ENCODE data around the gene PMVK. TPM values are rescaled to one million over a fixed set of nuclear protein-coding genes. Genes with fewer than 3 reads are reported as not detected.
A peak's percentile ranks its signal among the peaks of the same experiment; 100 is the strongest.

Gene PMVK
- total RNA-seq, 1 donor = 6.2 TPM

GRCh38 chr1:154951901-154952657 lies 15.6 kb upstream of the PMVK start:
- H4K20me1 ChIP-seq (ENCODE audit: insufficient read depth, low read length) = no peaks in the 10 kb centered on the region
- peaks cover 3% of the 10 kb centered on the region for H3K79me2 ChIP-seq (ENCODE audit: insufficient read depth, low read length)
- TF ChIP-seq CTCF (IDR thresholded peaks at IDR 0.05; ENCODE audit: extremely low read depth, low read depth, low read length) = no peak
- H3K9me3 ChIP-seq (ENCODE audit: low read depth, low read length) = no peaks in the 10 kb centered on the region
- no peak overlapping the region for H2AFZ ChIP-seq (ENCODE audit: low read length)
- peak; percentile 72 for DNase-seq (ENCODE audit: insufficient read length, low spot score, missing footprints)
- H3K4me3 ChIP-seq (ENCODE audit: insufficient read depth, low read length) = no peak overlapping the region
- no peak overlapping the region for H3K27ac ChIP-seq (ENCODE audit: low read depth, low read length)
- H3K4me1 ChIP-seq (ENCODE audit: insufficient read depth, low read length) = peaks cover 22% of the 10 kb centered on the region
- no peak overlapping the region for H3K4me2 ChIP-seq (ENCODE audit: insufficient read depth, low read length)
- H3K27me3 ChIP-seq (ENCODE audit: insufficient read depth, low read length) = peaks cover 4% of the 10 kb centered on the region
- no peaks in the 10 kb centered on the region for H3K36me3 ChIP-seq (ENCODE audit: insufficient read depth, low read length)

- no peak overlapping the region for H3K4me2 ChIP-seq (ENCODE audit: insufficient read depth, low read length)
- no peaks in the 10 kb centered on the region for H3K9me3 ChIP-seq (ENCODE audit: low read depth, low read length)
- no peaks in the 10 kb centered on the region for H3K36me3 ChIP-seq (ENCODE audit: insufficient read depth, low read length)
- no peaks in the 10 kb centered on the region for H3K4me1 ChIP-seq (ENCODE audit: insufficient read depth, low read length)
- TF ChIP-seq CTCF (IDR thresholded peaks at IDR 0.05; ENCODE audit: extremely low read depth, low read depth, low read length) = no peak
- H3K27me3 ChIP-seq (ENCODE audit: insufficient read depth, low read length) = peaks cover 4% of the 10 kb centered on the region
- no peak overlapping the region for H2AFZ ChIP-seq (ENCODE audit: low read length)
- H3K27ac ChIP-seq (ENCODE audit: low read depth, low read length) = no peak overlapping the region
- DNase-seq (ENCODE audit: insufficient read length, low spot score, missing footprints) = peak; percentile 48
- no peaks in the 10 kb centered on the region for H3K79me2 ChIP-seq (ENCODE audit: insufficient read depth, low read length)
- H4K20me1 ChIP-seq (ENCODE audit: insufficient read depth, low read length) = no peaks in the 10 kb centered on the region
- H3K4me3 ChIP-seq (ENCODE audit: insufficient read depth, low read length) = no peak overlapping the region
Observed at GRCh38 chr1:154948079-154948478, 11.6 kb upstream of the PMVK start.

- H3K9me3 ChIP-seq (ENCODE audit: low read depth, low read length) = no peaks in the 10 kb centered on the region
- no peak overlapping the region for H3K4me2 ChIP-seq (ENCODE audit: insufficient read depth, low read length)
- H4K20me1 ChIP-seq (ENCODE audit: insufficient read depth, low read length) = no peaks in the 10 kb centered on the region
- no peak overlapping the region for H3K27ac ChIP-seq (ENCODE audit: low read depth, low read length)
- H3K36me3 ChIP-seq (ENCODE audit: insufficient read depth, low read length) = no peaks in the 10 kb centered on the region
- no peak overlapping the region for H3K4me3 ChIP-seq (ENCODE audit: insufficient read depth, low read length)
- H3K27me3 ChIP-seq (ENCODE audit: insufficient read depth, low read length) = no peaks in the 10 kb centered on the region
- no peaks in the 10 kb centered on the region for H3K79me2 ChIP-seq (ENCODE audit: insufficient read depth, low read length)
- no peak for TF ChIP-seq CTCF (IDR thresholded peaks at IDR 0.05; ENCODE audit: extremely low read depth, low read depth, low read length)
- no peak overlapping the region for H2AFZ ChIP-seq (ENCODE audit: low read length)
- no peak for DNase-seq (ENCODE audit: insufficient read length, low spot score, missing footprints)
- H3K4me1 ChIP-seq (ENCODE audit: insufficient read depth, low read length) = no peaks in the 10 kb centered on the region
Observed at GRCh38 chr1:154945962-154946850, 9.7 kb upstream of the PMVK start.
